Measurements from ENCODE around the gene ALPK3. TPM values are rescaled to one million over a fixed set of nuclear protein-coding genes. Genes with fewer than 3 reads are reported as not detected.

ALPK3 gene
- total RNA-seq, 1 experiment from 2014 or later: 16.5 TPM

GRCh38 chr15:84819291-84819768 is 2.2 kb downstream of the ALPK3 start:
- 0 out of 2 replicates have a peak overlapping the region, but pooled peaks have one; percentile 72 for H3K4me3 Mint-ChIP-seq
- ATAC-seq (peak; percentile 3; the same call in 1 of the 2 replicates), DNase-seq (ENCODE audit: low spot score) (no peak)
- peaks cover 43% of the 10 kb centered on the region for H3K4me1 Mint-ChIP-seq
- no peaks in the 10 kb centered on the region; the same call in 1 of the 2 replicates for H3K36me3 Mint-ChIP-seq
- ChIA-PET POLR2A (no interaction called here), CTCF (interaction anchor here (1.0 to 2.7 kb wide), 3 partner anchors 63 to 165 kb away, joined by 3 to 10 read pairs (median 4); partner anchors contain the start of gene WDR73)
- H3K9me3 Mint-ChIP-seq: no peaks in the 10 kb centered on the region
- H3K27ac Mint-ChIP-seq: no peak overlapping the region
- TF ChIP-seq GTF2I (CRISPR knock-in tag; conservative IDR thresholded peaks at IDR 0.05): no peak
- TF ChIP-seq E2F1 (CRISPR knock-in tag; IDR thresholded peaks at IDR 0.05): no peak
- TF ChIP-seq CREM (CRISPR knock-in tag; IDR thresholded peaks at IDR 0.05): no peak
- no peak for TF ChIP-seq ZBTB21 (CRISPR knock-in tag; IDR thresholded peaks at IDR 0.05; ENCODE audit: borderline replicate concordance)
- no peak for TF ChIP-seq ARID4B (CRISPR knock-in tag; IDR thresholded peaks at IDR 0.05; ENCODE audit: borderline replicate concordance)
- TF ChIP-seq JAZF1 (CRISPR knock-in tag; IDR thresholded peaks at IDR 0.05): no peak
- peaks cover 7% of the 10 kb centered on the region for H3K27me3 Mint-ChIP-seq (ENCODE audit: low read depth)

GRCh38 chr15:84819791-84820190 is 2.6 kb downstream of the ALPK3 start:
- Mint-ChIP-seq H3K27me3 (ENCODE audit: low read depth) (peaks cover 7% of the 10 kb centered on the region), H3K4me1 (peaks cover 43% of the 10 kb centered on the region), H3K27ac (no peak overlapping the region), H3K4me3 (no peak overlapping the region), H3K9me3 (no peaks in the 10 kb centered on the region), H3K36me3 (no peaks in the 10 kb centered on the region; the same call in 1 of the 2 replicates)
- TF ChIP-seq, protein P1, sequence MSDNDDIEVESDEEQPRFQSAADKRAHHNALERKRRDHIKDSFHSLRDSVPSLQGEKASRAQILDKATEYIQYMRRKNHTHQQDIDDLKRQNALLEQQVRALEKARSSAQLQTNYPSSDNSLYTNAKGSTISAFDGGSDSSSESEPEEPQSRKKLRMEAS (CRISPR knock-in tag; IDR thresholded peaks at IDR 0.05): no peak
- no peak for TF ChIP-seq STAT6 (CRISPR knock-in tag; conservative IDR thresholded peaks at IDR 0.05; ENCODE audit: low read depth)
- TF ChIP-seq E2F1 (CRISPR knock-in tag; IDR thresholded peaks at IDR 0.05): no peak
- no peak for TF ChIP-seq HMGXB4 (CRISPR knock-in tag; IDR thresholded peaks at IDR 0.05)
- TF ChIP-seq PRRX2 (CRISPR knock-in tag; IDR thresholded peaks at IDR 0.05): no peak
- no peak for TF ChIP-seq ZBTB21 (CRISPR knock-in tag; IDR thresholded peaks at IDR 0.05; ENCODE audit: borderline replicate concordance)
- no peak for TF ChIP-seq NR2C2 (CRISPR knock-in tag; IDR thresholded peaks at IDR 0.05)
- TF ChIP-seq ZNF396 (CRISPR knock-in tag; IDR thresholded peaks at IDR 0.05; ENCODE audit: borderline replicate concordance): no peak
- TF ChIP-seq GABPB1 (CRISPR knock-in tag; IDR thresholded peaks at IDR 0.05): no peak
- TF ChIP-seq USF2 (CRISPR knock-in tag; IDR thresholded peaks at IDR 0.05): no peak
- no peak for TF ChIP-seq PREB (CRISPR knock-in tag; IDR thresholded peaks at IDR 0.05; ENCODE audit: borderline replicate concordance)
- TF ChIP-seq CTCF (IDR thresholded peaks at IDR 0.05): no peak
- no peak for TF ChIP-seq CREM (CRISPR knock-in tag; IDR thresholded peaks at IDR 0.05)
- ATAC-seq (no peak), DNase-seq (ENCODE audit: low spot score) (no peak)
- ChIA-PET POLR2A (no interaction called here), CTCF (interaction anchor here (1.0 to 2.7 kb wide), 2 partner anchors 109 to 166 kb away, joined by 3 to 10 read pairs; partner anchors contain the start of gene WDR73)
